A549 (cell line): Measurements from ENCODE around the gene HIF1A. TPM values are rescaled to one million over a fixed set of nuclear protein-coding genes. Genes with fewer than 3 reads are reported as not detected.

Source experiments
- ATAC-seq, 2 experiments: fragments of 200-7000 bp in 1 of 2; fragments of >200 bp in 1 of 2; cut with Nextera tagmentation in 1 of 2; cut with Tn5 transposase in 1 of 2; 3 replicates each; pipeline versions ENCODE4 v1.8.0 to v1.9.1; 2018 to 2020; ENCODE audit warnings: mild to moderate bottlenecking in 1 of 2, moderate library complexity in 1 of 2
- CTCF ChIA-PET: fragments of 300-600 bp; sonication (Branson Sonifier 250); formaldehyde crosslinking; extraction: SDS; loops from one replicate; lab custom pipeline; 2021; ENCODE audit warnings: antibody characterized with exemption, inconsistent platforms; lab: Yijun Ruan, JAX
- POLR2A ChIA-PET: fragments of 350-600 bp; formaldehyde crosslinking; extraction: SDS; loops from one replicate; lab custom pipeline; 2021; ENCODE audit warnings: antibody characterized with exemption, inconsistent platforms; lab: Yijun Ruan, JAX
- DNase-seq, 2 experiments: peaks; one replicate each; pipeline versions ENCODE4 v3.0.0 to v3.0.0-alpha.2; 2011 to 2016; ENCODE audit warnings: low read depth in 1 of 2, low spot score in 1 of 2
- FAIRE-seq: peaks from 2 replicates; lab custom pipeline; 2011; peaks lifted over from hg19 to GRCh38; lab: Jason Lieb, UNC
- H3K27ac ChIP-seq, 2 experiments: fragments of >200 bp; sonication (Bioruptor Twin); formaldehyde crosslinking; 3 replicates each; pipeline ENCODE4 v1.5.1; 2016 to 2017
- H3K4me1 ChIP-seq: fragments of >200 bp; sonication (Bioruptor Twin); formaldehyde crosslinking; 3 replicates; pipeline ENCODE4 v1.6.1; 2016
- H3K4me2 ChIP-seq: fragments of >200 bp; sonication (Bioruptor Twin); formaldehyde crosslinking; 3 replicates; pipeline ENCODE4 v1.6.1; 2016
- H3K4me3 ChIP-seq: fragments of >200 bp; sonication (Bioruptor Twin); formaldehyde crosslinking; 3 replicates; pipeline ENCODE4 v1.5.1; 2016
- H3K9me3 ChIP-seq: fragments of >200 bp; sonication (Bioruptor Twin); formaldehyde crosslinking; 3 replicates; pipeline ENCODE4 v1.6.1; 2016
- CEBPB ChIP-seq, 2 experiments: fragments of >200 bp in 1 of 2; sonication (Bioruptor Twin) in 1 of 2; formaldehyde crosslinking in 1 of 2; IDR thresholded peaks; 2 replicates each; pipeline ENCODE4 v1.6.1; 2012 to 2016
- EHF ChIP-seq: fragments of 250-450 bp; sonication (Bioruptor Pico); IDR thresholded peaks from 2 replicates; pipeline ENCODE4 v1.5.0; 2020; ENCODE audit warnings: mild to moderate bottlenecking
- FOSB ChIP-seq: fragments of 250-450 bp; sonication (Bioruptor Pico); IDR thresholded peaks from 2 replicates; pipeline ENCODE4 v1.5.0; 2020; ENCODE audit warnings: mild to moderate bottlenecking, moderate library complexity
- FOSL2 ChIP-seq, 2 experiments: fragments of 450-650 bp in 1 of 2; fragments of >200 bp in 1 of 2; sonication (Bioruptor Twin) in 1 of 2; formaldehyde crosslinking; IDR thresholded peaks; 2 replicates each; pipeline versions ENCODE4 v1.5.0 to v1.6.1; 2016 to 2020; ENCODE audit warnings: mild to moderate bottlenecking in 1 of 2, moderate library complexity in 1 of 2
- GATA3 ChIP-seq: IDR thresholded peaks from 2 replicates; pipeline ENCODE4 v1.6.1; 2012; ENCODE audit warnings: borderline replicate concordance
- HEYL ChIP-seq: fragments of 250-450 bp; sonication (Bioruptor Pico); IDR thresholded peaks from 2 replicates; pipeline ENCODE4 v1.8.0; 2021; ENCODE audit warnings: mild to moderate bottlenecking, moderate library complexity
- JUN ChIP-seq, 2 experiments: fragments of >200 bp; sonication (Bioruptor Twin); formaldehyde crosslinking; IDR thresholded peaks; 2 replicates in 1 of 2; 3 replicates in 1 of 2; pipeline ENCODE4 v1.6.1; 2016 to 2017
- JUNB ChIP-seq: fragments of >200 bp; sonication (Bioruptor Twin); formaldehyde crosslinking; IDR thresholded peaks from 2 replicates; pipeline ENCODE4 v1.6.1; 2016
- KDM1A ChIP-seq: fragments of 200-600 bp; sonication (generic); IDR thresholded peaks from 2 replicates; pipeline ENCODE4 v1.6.1; 2016; ENCODE audit warnings: low read depth, mild to moderate bottlenecking
- MAFK ChIP-seq: fragments of 450-650 bp; IDR thresholded peaks from 2 replicates; pipeline ENCODE4 v1.6.1; 2014; ENCODE audit not compliant: partially characterized antibody
- MAZ ChIP-seq: fragments of 150-350 bp; IDR thresholded peaks from 2 replicates; pipeline ENCODE4 v1.6.1; 2014; ENCODE audit warnings: antibody characterized with exemption, low read depth, low read length, borderline replicate concordance
- NPAS2 ChIP-seq: fragments of 250-450 bp; sonication (Bioruptor Pico); IDR thresholded peaks from 2 replicates; pipeline ENCODE4 v1.8.0; 2022; ENCODE audit warnings: mild to moderate bottlenecking, moderate library complexity, borderline replicate concordance
- NR3C1 ChIP-seq: fragments of >200 bp; sonication (Bioruptor Twin); formaldehyde crosslinking; IDR thresholded peaks from 3 replicates; pipeline ENCODE4 v1.6.1; 2017
- PHF8 ChIP-seq: fragments of 200-600 bp; sonication (generic); IDR thresholded peaks from 2 replicates; pipeline ENCODE4 v1.6.1; 2016; ENCODE audit warnings: low read depth, mild to moderate bottlenecking, antibody characterized with exemption, moderate library complexity, borderline replicate concordance
- POLR2A ChIP-seq: IDR thresholded peaks from 2 replicates; pipeline ENCODE4 v1.6.1; 2012; ENCODE audit warnings: mild to moderate bottlenecking, low read length
- POLR2AphosphoS2 ChIP-seq: conservative IDR thresholded peaks from 2 replicates; pipeline ENCODE4 v1.6.1; 2012; ENCODE audit warnings: low read length, improper control_type of control experiment, inconsistent platforms
- RARB ChIP-seq: fragments of 250-450 bp; sonication (Bioruptor Pico); IDR thresholded peaks from 2 replicates; pipeline ENCODE4 v1.8.0; 2021; ENCODE audit warnings: mild to moderate bottlenecking, moderate library complexity
- RNF2 ChIP-seq: fragments of 200-600 bp; sonication (generic); IDR thresholded peaks from 2 replicates; pipeline ENCODE4 v1.6.1; 2016; ENCODE audit warnings: low read depth, mild to moderate bottlenecking, antibody characterized with exemption, moderate library complexity, borderline replicate concordance
- SMC3 ChIP-seq: fragments of >200 bp; sonication (Bioruptor Twin); formaldehyde crosslinking; IDR thresholded peaks from 3 replicates; pipeline ENCODE4 v1.6.1; 2018; ENCODE audit warnings: inconsistent platforms
- SREBF2 ChIP-seq: fragments of 450-650 bp; IDR thresholded peaks from 2 replicates; pipeline ENCODE4 v1.6.1; 2014; ENCODE audit warnings: mild to moderate bottlenecking, moderate library complexity
- TP53 ChIP-seq: fragments of 250-450 bp; sonication (Bioruptor Pico); IDR thresholded peaks from 2 replicates; pipeline ENCODE4 v1.5.0; 2021; ENCODE audit warnings: mild to moderate bottlenecking, moderate library complexity
- ZFP36 ChIP-seq: fragments of 450-650 bp; IDR thresholded peaks from 2 replicates; pipeline ENCODE4 v1.6.1; 2014; ENCODE audit warnings: borderline replicate concordance; ENCODE audit not compliant: partially characterized antibody
- WGBS: methylation state at CpG from one replicate; pipeline ENCODE4 v1.1.6; 2017; ENCODE audit errors: missing lambda C conversion rate; 5-methylcytosine and 5-hydroxymethylcytosine counted together
- polyA plus RNA-seq, 4 experiments: library from polyadenylated mRNA; depleted of rRNA in 3 of 4; stranded (reverse); fragments of >200 nt; fragmentation: RNase III in 1 of 4; extraction: RNeasy Plus Mini Kit Qiagen cat#74134 plus additional on column Dnase treatment in 1 of 4; gene quantifications; 2 replicates in 3 of 4; 3 replicates in 1 of 4; pipeline ENCODE4 v1.2.3, GENCODE V29; 2011 to 2017
- TF ChIP-seq, protein P1 (sequence below): fragments of >200 bp; sonication (Bioruptor Twin); formaldehyde crosslinking; IDR thresholded peaks from 3 replicates; pipeline ENCODE4 v1.6.1; 2016
- TF ChIP-seq, protein P2 (sequence below): fragments of >200 bp; sonication (Bioruptor Twin); formaldehyde crosslinking; IDR thresholded peaks from 2 replicates; pipeline ENCODE4 v1.6.1; 2016
- TF ChIP-seq, protein P3 (sequence below): fragments of 450-650 bp; IDR thresholded peaks from 2 replicates; pipeline ENCODE4 v1.6.1; 2014; ENCODE audit warnings: antibody characterized with exemption

The HIF1A gene
- polyA plus RNA-seq, 2 of the 4 experiments (the other 2 are of a cell fraction): 284 to 391 TPM

DNA sequence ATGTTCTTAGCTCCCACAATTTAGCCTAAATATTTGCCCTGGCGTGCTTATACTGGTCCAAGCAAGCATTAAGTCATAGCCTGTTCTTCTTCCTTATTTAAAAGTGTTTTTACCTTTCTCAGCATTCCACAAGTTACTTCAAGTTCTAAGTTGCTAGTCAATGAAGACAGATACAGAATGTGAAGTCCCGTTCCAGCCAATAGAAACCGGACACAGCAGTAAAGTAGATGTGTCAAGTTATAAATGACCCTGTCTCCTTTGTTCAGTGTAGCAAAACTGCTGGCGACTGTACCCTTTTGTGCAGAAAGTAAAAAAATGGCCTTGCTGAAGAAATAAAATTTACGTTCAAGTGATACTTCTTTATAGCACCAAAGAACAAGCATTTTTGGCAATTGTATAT, 70.8 kb downstream of the HIF1A start:
- Histone ChIP-seq H3K4me3 (no peak overlapping the region), H3K4me2 (peak overlapping the region; percentile 74), H3K4me1 (peaks cover 36% of the 10 kb centered on the region), H3K9me3 (no peaks in the 10 kb centered on the region), H3K27ac (no peak overlapping the region)
- no peak for FAIRE-seq
- 90% methylated on average over 5 of the region's 5 CpGs for WGBS
- no peak for ATAC-seq
- CTCF ChIA-PET: no interaction called here
- POLR2A ChIA-PET: no interaction called here
- no peak for DNase-seq
- TF ChIP-seq POLR2A (no peak), MAZ (no peak), GATA3 (no peak), NPAS2 (CRISPR knock-in tag) (no peak), NR3C1 (no peak), PHF8 (no peak)
- TF ChIP-seq, protein P1, sequence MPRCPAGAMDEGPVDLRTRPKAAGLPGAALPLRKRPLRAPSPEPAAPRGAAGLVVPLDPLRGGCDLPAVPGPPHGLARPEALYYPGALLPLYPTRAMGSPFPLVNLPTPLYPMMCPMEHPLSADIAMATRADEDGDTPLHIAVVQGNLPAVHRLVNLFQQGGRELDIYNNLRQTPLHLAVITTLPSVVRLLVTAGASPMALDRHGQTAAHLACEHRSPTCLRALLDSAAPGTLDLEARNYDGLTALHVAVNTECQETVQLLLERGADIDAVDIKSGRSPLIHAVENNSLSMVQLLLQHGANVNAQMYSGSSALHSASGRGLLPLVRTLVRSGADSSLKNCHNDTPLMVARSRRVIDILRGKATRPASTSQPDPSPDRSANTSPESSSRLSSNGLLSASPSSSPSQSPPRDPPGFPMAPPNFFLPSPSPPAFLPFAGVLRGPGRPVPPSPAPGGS: no peak
- TF ChIP-seq, protein P2, sequence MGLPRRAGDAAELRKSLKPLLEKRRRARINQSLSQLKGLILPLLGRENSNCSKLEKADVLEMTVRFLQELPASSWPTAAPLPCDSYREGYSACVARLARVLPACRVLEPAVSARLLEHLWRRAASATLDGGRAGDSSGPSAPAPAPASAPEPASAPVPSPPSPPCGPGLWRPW: no peak

DNA sequence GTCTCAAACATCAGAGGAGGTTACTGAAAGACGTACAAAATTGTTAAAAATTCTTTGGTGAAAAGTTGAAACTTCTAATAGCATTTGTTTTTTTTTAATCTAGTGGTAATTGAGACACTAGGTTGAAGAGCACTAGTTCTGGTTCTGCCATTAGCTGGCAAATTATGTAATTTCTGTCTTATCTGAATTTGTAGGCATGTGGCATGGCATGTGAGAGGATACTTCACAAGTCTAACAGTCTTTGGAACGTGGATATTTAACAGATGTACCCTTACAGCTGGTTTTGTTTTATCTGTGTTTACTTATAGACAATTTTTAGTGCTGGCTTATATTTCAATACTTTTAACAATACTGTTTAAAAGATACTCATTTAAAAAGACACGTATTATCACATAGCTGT, 72.9 kb downstream of the HIF1A start:
- CTCF ChIA-PET: interaction anchor here (1.4 kb wide), 1 partner anchor 70 kb away, joined by 5 read pairs; no protein-coding TSS in a partner anchor
- no peak overlapping the region for H3K4me2 ChIP-seq
- H3K4me1 ChIP-seq: peaks cover 30% of the 10 kb centered on the region
- no peak overlapping the region for H3K4me3 ChIP-seq
- TF ChIP-seq MAFK (no peak), TP53 (CRISPR knock-in tag) (no peak), SREBF2 (no peak), ZFP36 (no peak)
- TF ChIP-seq, all 56 proteins: peak for 0
- POLR2A ChIA-PET: no interaction called here
- Histone ChIP-seq H3K27ac (no peak overlapping the region), H3K9me3 (no peaks in the 10 kb centered on the region)
- ATAC-seq: no peak
- DNase-seq: no peak
- 90% methylated on average over 3 of the region's 3 CpGs for WGBS
- FAIRE-seq: no peak

DNA sequence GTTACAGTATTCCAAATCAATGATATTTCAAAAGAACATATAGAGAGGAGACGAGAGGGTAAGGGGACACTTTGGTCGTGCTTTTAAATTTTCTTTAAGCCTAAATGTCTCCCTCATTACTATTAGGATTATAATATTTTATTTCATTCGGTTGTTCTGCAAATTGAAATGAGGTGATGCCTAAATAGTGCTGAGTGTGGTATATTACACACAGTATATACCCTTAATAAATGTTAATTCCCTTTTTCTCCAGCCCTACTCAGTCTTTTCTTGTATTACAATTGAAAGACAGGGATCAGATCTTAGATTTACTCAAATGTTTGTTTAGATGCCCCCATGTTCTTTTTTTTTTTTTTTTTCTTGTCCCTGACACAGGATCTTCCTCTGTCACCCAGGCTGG, 74.6 kb downstream of the HIF1A start:
- H3K4me2 ChIP-seq: no peak overlapping the region
- POLR2A ChIA-PET: no interaction called here
- H3K27ac ChIP-seq: no peak overlapping the region
- no peaks in the 10 kb centered on the region for H3K9me3 ChIP-seq
- DNase-seq: no peak
- peaks cover 18% of the 10 kb centered on the region for H3K4me1 ChIP-seq
- FAIRE-seq: no peak
- TF ChIP-seq MAFK: peak; percentile 57
- TF ChIP-seq KDM1A: no peak
- no peak overlapping the region for H3K4me3 ChIP-seq
- CTCF ChIA-PET: no interaction called here
- 93% methylated on average over 3 of the region's 3 CpGs for WGBS
- ATAC-seq: no peak

DNA sequence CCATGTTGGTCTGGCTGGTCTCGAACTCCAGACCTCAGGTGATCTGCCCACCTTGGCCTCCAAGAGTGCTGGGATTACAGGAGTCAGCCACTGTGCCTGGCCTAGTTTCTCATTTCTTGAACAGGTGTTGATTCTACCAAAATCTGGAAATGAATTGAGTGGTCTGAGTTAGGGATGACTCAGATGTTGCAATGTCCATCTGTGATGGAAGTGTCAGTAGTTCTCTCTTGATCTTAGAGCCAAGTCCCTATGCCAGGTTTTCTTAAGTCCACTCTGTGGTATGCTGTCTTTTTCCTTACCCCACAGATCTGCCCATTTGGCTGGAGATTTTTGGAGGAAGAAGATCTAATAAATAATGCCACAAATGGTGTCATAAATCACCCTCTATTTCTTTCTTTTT, 79.5 kb downstream of the HIF1A start:
- ChIA-PET POLR2A (no interaction called here), CTCF (interaction anchor here (0.6 to 1.2 kb wide), 3 partner anchors 11 to 233 kb away, joined by 3 to 6 read pairs (median 3); no protein-coding TSS in a partner anchor)
- TF ChIP-seq HEYL (CRISPR knock-in tag) (no peak), POLR2AphosphoS2 (no peak), RNF2 (no peak), RARB (CRISPR knock-in tag) (no peak), PHF8 (no peak), FOSL2 (IDR thresholded peaks at IDR 0.05) (no peak), FOSL2 (CRISPR knock-in tag; IDR thresholded peaks at IDR 0.05) (no peak), NPAS2 (CRISPR knock-in tag) (no peak), GATA3 (no peak), SMC3 (no peak), FOSB (CRISPR knock-in tag) (no peak), CEBPB (IDR thresholded peaks at IDR 0.05) (no peak), JUN (IDR thresholded peaks at IDR 0.05) (no peak), EHF (CRISPR knock-in tag) (no peak), JUNB (no peak)
- TF ChIP-seq, protein P2: no peak
- TF ChIP-seq, protein P1: no peak
- TF ChIP-seq, protein P3, sequence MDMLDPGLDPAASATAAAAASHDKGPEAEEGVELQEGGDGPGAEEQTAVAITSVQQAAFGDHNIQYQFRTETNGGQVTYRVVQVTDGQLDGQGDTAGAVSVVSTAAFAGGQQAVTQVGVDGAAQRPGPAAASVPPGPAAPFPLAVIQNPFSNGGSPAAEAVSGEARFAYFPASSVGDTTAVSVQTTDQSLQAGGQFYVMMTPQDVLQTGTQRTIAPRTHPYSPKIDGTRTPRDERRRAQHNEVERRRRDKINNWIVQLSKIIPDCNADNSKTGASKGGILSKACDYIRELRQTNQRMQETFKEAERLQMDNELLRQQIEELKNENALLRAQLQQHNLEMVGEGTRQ: no peak
- WGBS: 100% methylated on average over 1 of the region's 1 CpG
- Histone ChIP-seq H3K4me2 (no peak overlapping the region), H3K4me1 (no peaks in the 10 kb centered on the region), H3K27ac (no peak overlapping the region), H3K9me3 (no peaks in the 10 kb centered on the region), H3K4me3 (no peak overlapping the region)
- ATAC-seq: no peak
- DNase-seq: no peak
- no peak for FAIRE-seq
